MM.1S (cell line): Measurements from ENCODE around the gene TCEANC2.

Experiments
- DNase-seq: peaks from one replicate; pipeline ENCODE4 v3.0.0-alpha.2; 2015
- H2AFZ ChIP-seq: fragments of 300-600 bp; sonication (generic); 2 replicates; pipeline ENCODE4 v1.6.0; 2016; ENCODE audit warnings: antibody characterized with exemption, low read length
- H3F3A ChIP-seq: fragments of 300-600 bp; sonication (generic); 2 replicates; pipeline ENCODE4 v1.6.1; 2016; ENCODE audit warnings: mild to moderate bottlenecking, antibody characterized with exemption, low read length, moderate library complexity, mixed read lengths; ENCODE audit not compliant: insufficient read depth
- H3K27ac ChIP-seq: fragments of 300-600 bp; sonication (generic); 2 replicates; pipeline ENCODE4 v1.5.1; 2016; ENCODE audit warnings: mild to moderate bottlenecking, low read length
- H3K27me3 ChIP-seq: fragments of 300-600 bp; sonication (generic); replicated peaks from 2 replicates; pipeline ENCODE4 v1.6.0; 2016; ENCODE audit warnings: low read length; ENCODE audit not compliant: insufficient read depth
- H3K36me3 ChIP-seq: fragments of 300-600 bp; sonication (generic); replicated peaks from 2 replicates; pipeline ENCODE4 v1.6.1; 2016; ENCODE audit warnings: mild to moderate bottlenecking, low read length, mixed read lengths; ENCODE audit not compliant: insufficient read depth
- H3K4me1 ChIP-seq: fragments of 300-600 bp; sonication (generic); 2 replicates; pipeline ENCODE4 v1.6.1; 2016; ENCODE audit warnings: low read length, mixed read lengths
- H3K4me2 ChIP-seq: fragments of 300-600 bp; sonication (generic); 2 replicates; pipeline ENCODE4 v1.6.0; 2016; ENCODE audit warnings: low read depth, low read length
- H3K4me3 ChIP-seq: fragments of 300-600 bp; sonication (generic); 2 replicates; pipeline ENCODE4 v1.5.1; 2016; ENCODE audit warnings: low read length, mixed read lengths
- H3K79me2 ChIP-seq: fragments of 300-600 bp; sonication (generic); 2 replicates; pipeline ENCODE4 v1.6.1; 2016; ENCODE audit warnings: mixed run types, low read length, mixed read lengths
- H3K9ac ChIP-seq: fragments of 300-600 bp; sonication (generic); 2 replicates; pipeline ENCODE4 v1.6.1; 2016; ENCODE audit warnings: low read length, mixed read lengths
- H3K9me2 ChIP-seq: fragments of 300-600 bp; sonication (generic); replicated peaks from 2 replicates; pipeline ENCODE4 v1.6.1; 2016; ENCODE audit warnings: mild to moderate bottlenecking, low read length, mixed read lengths; ENCODE audit not compliant: insufficient read depth
- H3K9me3 ChIP-seq: fragments of 300-600 bp; sonication (generic); replicated peaks from 2 replicates; pipeline ENCODE4 v1.6.1; 2016; ENCODE audit warnings: mild to moderate bottlenecking, low read length, mixed read lengths; ENCODE audit not compliant: insufficient read depth
- H4K20me1 ChIP-seq: fragments of 300-600 bp; sonication (generic); 2 replicates; pipeline ENCODE4 v1.6.1; 2016; ENCODE audit warnings: mild to moderate bottlenecking, low read length, moderate library complexity, mixed read lengths; ENCODE audit not compliant: insufficient read depth
- EZH2 ChIP-seq: fragments of 300-600 bp; sonication (generic); optimal IDR thresholded peaks from 2 replicates; pipeline ENCODE3; 2017; ENCODE audit warnings: low read depth, mild to moderate bottlenecking, antibody characterized with exemption, low read length, mixed read lengths
- EZH2phosphoT487 ChIP-seq: fragments of 300-600 bp; sonication (generic); IDR thresholded peaks from 2 replicates; pipeline ENCODE4 v1.6.1; 2018; ENCODE audit warnings: antibody characterized with exemption, low read length
- TF ChIP-seq, protein P1 (sequence below): fragments of 300-600 bp; sonication (generic); IDR thresholded peaks from 2 replicates; pipeline ENCODE4 v1.5.1; 2016; ENCODE audit warnings: antibody characterized with exemption, low read length, mixed read lengths

TCEANC2 gene

DNA sequence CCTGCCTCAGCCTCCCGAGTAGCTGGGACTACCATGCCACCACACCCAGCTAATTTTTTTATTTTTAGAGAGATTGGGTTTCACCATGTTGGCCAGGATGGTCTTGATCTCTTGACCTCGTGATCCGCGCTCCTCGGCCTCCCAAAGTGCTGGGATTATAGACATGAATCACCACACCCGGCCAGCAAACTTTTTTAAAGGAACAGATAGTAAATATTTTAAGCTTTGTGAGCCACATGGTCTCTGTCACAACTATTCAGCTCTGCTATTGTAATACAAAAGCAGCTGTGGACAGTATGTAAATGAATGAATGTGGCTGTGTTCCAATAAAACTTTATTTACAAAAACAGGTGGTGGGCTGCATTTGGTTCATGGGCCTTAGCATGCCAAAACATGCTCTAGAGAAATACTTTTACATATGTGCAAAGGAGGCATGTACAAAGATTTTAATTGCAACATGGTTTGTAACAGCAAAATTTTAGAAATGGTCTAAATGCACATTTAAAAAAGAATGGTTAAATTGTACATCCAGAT, 52.4 kb downstream of the TCEANC2 start:
- Histone ChIP-seq H4K20me1 (no peaks in the 10 kb centered on the region), H3K9me3 (no peaks in the 10 kb centered on the region), H3K79me2 (no peaks in the 10 kb centered on the region), H3F3A (no peaks in the 10 kb centered on the region), H3K4me1 (no peaks in the 10 kb centered on the region), H2AFZ (no peak overlapping the region), H3K27me3 (no peaks in the 10 kb centered on the region), H3K36me3 (no peaks in the 10 kb centered on the region), H3K4me2 (no peak overlapping the region), H3K9me2 (no peaks in the 10 kb centered on the region), H3K9ac (no peak overlapping the region), H3K4me3 (no peak overlapping the region), H3K27ac (no peak overlapping the region)
- no peak for TF ChIP-seq EZH2
- no peak for TF ChIP-seq EZH2phosphoT487
- TF ChIP-seq, protein P1, sequence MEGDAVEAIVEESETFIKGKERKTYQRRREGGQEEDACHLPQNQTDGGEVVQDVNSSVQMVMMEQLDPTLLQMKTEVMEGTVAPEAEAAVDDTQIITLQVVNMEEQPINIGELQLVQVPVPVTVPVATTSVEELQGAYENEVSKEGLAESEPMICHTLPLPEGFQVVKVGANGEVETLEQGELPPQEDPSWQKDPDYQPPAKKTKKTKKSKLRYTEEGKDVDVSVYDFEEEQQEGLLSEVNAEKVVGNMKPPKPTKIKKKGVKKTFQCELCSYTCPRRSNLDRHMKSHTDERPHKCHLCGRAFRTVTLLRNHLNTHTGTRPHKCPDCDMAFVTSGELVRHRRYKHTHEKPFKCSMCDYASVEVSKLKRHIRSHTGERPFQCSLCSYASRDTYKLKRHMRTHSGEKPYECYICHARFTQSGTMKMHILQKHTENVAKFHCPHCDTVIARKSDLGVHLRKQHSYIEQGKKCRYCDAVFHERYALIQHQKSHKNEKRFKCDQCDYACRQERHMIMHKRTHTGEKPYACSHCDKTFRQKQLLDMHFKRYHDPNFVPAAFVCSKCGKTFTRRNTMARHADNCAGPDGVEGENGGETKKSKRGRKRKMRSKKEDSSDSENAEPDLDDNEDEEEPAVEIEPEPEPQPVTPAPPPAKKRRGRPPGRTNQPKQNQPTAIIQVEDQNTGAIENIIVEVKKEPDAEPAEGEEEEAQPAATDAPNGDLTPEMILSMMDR, result no peak
- no peak for DNase-seq

DNA sequence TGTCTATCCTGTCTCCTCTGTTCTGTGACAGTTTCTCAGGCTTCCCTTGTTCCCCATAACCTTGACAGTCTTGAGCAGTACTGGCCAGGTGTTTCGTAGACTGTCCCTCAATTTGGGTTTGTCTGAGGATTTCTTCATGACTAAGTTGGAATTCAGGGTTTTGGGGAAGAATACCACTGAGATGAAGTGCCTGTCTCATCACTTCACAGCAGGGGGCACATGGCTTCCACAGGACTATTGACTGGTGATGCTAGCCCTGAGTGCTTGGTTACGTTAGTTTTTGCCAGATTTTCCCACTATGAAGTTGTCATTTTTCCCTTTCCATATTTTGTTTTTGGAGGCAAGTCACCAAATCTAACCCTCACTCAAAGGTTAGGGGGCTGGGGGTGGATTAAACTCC, 53.7 kb downstream of the TCEANC2 start:
- Histone ChIP-seq H3K9ac (no peak overlapping the region), H3K4me3 (no peak overlapping the region), H3K4me1 (no peaks in the 10 kb centered on the region), H3K27me3 (no peaks in the 10 kb centered on the region), H3F3A (no peaks in the 10 kb centered on the region), H3K27ac (no peak overlapping the region), H3K9me2 (no peaks in the 10 kb centered on the region), H3K79me2 (no peaks in the 10 kb centered on the region), H3K4me2 (no peak overlapping the region), H3K36me3 (no peaks in the 10 kb centered on the region), H4K20me1 (no peaks in the 10 kb centered on the region), H2AFZ (no peak overlapping the region), H3K9me3 (no peaks in the 10 kb centered on the region)
- no peak for DNase-seq
- TF ChIP-seq, protein P1, result no peak
- no peak for TF ChIP-seq EZH2phosphoT487
- no peak for TF ChIP-seq EZH2

DNA sequence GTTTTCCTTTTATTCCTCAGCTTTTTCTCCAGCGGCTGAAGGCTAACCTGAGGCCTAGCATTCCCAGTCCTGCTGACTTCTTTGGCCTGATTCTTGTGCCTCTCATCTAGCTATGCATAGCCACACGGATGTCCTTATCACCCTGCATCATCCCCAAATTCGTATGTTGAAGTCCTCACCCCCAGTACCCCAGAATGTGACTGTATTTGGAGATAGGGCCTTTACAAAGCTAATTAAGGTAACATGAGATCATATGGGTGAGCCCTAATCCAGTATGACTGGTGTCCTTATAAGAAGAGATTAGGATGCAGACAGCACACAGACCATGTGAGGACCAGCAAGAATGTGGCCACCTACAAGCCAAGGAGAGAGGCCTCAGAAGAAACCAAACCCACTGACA, 54.7 kb downstream of the TCEANC2 start:
- Histone ChIP-seq H3K4me1 (no peaks in the 10 kb centered on the region), H3K9me2 (no peaks in the 10 kb centered on the region), H3K27ac (no peak overlapping the region), H3K27me3 (no peaks in the 10 kb centered on the region), H3K9ac (no peak overlapping the region), H3K4me3 (no peak overlapping the region), H3K4me2 (no peak overlapping the region), H4K20me1 (no peaks in the 10 kb centered on the region), H2AFZ (no peak overlapping the region), H3K36me3 (no peaks in the 10 kb centered on the region), H3K9me3 (no peaks in the 10 kb centered on the region), H3K79me2 (no peaks in the 10 kb centered on the region), H3F3A (no peaks in the 10 kb centered on the region)
- TF ChIP-seq EZH2phosphoT487, result no peak
- TF ChIP-seq, protein P1, result no peak
- DNase-seq, result no peak
